GM12875 (cell line): ENCODE results near the gene PACSIN2.

Source experiments
- H3K4me3 ChIP-seq: one replicate; pipeline ENCODE4 v1.5.1; 2011; ENCODE audit warnings: low read depth, low read length, control low read depth
- TF ChIP-seq, protein P1 (sequence below): IDR thresholded peaks from 2 replicates; pipeline ENCODE4 v1.5.1; 2011; ENCODE audit warnings: low read depth, mild to moderate bottlenecking, control low read depth, inconsistent platforms, low read length, moderate library complexity, borderline replicate concordance; ENCODE audit not compliant: insufficient read depth

The PACSIN2 gene

DNA sequence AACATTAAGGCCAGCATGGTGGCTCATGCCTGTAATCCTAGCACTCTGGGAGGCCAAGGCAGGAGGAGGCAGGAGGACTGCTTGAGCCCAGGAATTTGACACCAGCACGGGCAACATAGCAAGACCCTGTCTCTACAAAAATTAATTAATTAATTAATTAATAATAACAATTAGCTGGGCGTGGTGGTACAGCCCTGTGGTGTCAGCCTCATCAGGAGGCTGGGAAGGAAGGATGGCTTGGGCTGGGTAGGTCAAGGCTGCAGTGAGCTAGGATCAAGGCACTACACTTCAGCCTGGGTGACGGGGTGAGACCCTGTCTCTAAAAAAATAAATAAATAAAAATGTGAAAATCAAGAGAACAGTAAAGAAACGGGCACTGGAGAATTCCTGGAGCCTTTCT lies 159.2 kb downstream of the PACSIN2 start:
- peak overlapping the region; percentile 76 for H3K4me3 ChIP-seq
- TF ChIP-seq, protein P1, sequence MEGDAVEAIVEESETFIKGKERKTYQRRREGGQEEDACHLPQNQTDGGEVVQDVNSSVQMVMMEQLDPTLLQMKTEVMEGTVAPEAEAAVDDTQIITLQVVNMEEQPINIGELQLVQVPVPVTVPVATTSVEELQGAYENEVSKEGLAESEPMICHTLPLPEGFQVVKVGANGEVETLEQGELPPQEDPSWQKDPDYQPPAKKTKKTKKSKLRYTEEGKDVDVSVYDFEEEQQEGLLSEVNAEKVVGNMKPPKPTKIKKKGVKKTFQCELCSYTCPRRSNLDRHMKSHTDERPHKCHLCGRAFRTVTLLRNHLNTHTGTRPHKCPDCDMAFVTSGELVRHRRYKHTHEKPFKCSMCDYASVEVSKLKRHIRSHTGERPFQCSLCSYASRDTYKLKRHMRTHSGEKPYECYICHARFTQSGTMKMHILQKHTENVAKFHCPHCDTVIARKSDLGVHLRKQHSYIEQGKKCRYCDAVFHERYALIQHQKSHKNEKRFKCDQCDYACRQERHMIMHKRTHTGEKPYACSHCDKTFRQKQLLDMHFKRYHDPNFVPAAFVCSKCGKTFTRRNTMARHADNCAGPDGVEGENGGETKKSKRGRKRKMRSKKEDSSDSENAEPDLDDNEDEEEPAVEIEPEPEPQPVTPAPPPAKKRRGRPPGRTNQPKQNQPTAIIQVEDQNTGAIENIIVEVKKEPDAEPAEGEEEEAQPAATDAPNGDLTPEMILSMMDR, result no peak

DNA sequence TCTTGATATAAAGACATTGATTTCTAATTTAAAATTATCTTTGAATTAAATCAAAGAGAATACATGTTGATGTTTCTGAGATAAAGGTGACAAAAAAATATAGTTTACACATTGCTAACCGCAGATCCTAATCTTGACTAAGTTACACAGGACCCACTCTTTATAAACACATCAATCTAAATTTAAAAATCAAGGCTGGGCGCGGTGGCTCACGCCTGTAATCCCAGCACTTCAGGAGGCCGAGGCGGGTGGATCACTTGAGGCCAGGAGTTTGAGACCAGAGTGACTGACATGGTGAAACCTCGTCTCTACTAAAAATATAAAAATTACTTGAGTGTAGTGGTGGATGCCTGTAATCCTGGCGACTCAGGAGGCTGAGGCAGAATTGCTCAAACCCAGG lies 159.7 kb downstream of the PACSIN2 start:
- no peak overlapping the region for H3K4me3 ChIP-seq

DNA sequence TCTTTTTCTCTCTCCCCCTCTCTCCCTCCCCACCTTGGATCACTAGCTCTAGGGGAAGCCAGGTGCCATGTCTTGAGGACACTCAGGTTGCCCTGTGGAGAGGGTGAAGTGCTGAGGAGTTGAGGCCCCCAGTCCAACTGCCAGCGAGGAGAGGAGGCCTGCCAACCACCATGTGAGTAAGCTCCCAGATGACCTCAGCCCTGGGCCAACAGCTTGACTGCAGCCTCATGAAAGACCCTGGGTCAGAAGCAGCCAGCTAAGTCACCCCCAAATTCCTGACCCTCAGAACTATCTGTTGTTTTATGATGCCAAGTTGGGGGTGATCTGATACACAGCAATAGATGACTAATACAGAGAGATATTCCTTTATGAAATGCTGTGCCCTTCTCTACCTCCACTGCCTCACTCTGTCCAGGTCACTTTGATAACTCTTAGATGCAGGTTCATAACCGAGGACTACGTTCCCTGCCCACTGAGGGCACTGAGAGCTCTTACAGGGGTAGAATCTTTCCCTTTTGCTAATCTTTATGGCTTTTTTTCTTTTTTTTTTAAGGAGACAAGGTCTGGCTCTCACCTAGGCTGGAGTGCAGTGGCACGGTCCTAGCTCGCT lies 165.9 kb downstream of the PACSIN2 start:
- H3K4me3 ChIP-seq, result no peak overlapping the region
- TF ChIP-seq, protein P1, result no peak

More for the DNA sequence above, 159.7 kb downstream of the PACSIN2 start:
- TF ChIP-seq, protein P1, result no peak

DNA sequence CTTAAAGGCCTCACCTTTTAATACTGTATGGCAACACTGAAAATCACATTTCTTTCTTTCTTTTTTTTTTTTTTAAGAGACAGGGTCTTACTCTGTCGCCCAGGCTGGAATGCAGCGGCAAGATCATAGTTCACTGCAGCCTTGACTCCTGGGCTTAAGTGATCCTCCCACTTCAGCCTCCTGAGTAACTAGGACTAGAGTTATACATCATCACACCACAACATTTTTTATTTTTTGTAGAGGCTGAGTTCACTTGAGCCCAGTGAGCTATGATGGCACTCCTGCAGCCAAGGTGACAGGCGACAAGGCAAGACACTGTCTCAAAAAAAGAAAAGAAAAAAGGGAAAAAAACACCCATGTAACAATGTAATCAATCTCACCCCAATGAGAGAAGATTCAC lies 167.8 kb downstream of the PACSIN2 start:
- no peak overlapping the region for H3K4me3 ChIP-seq
- TF ChIP-seq, protein P1, result no peak

DNA sequence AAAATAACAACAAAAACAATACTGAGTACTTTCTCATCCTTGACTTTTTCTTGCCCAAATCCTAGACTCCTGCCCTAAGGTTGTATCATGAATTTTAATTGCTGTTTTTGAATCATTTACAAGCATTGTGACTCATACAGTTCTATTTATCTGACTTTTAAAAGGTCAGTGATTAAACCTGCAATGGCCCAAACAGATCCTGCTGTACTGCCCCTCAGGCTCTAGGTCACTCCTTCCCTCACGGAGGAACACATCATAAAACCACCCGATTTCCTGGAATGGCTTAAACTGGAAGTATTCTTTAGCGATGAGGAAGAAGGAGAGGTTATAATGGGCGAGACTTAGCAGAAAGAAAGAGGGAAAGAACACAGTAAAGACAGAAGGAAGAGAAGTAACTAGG lies 170.2 kb downstream of the PACSIN2 start:
- H3K4me3 ChIP-seq, result no peak overlapping the region
- TF ChIP-seq, protein P1, result no peak

DNA sequence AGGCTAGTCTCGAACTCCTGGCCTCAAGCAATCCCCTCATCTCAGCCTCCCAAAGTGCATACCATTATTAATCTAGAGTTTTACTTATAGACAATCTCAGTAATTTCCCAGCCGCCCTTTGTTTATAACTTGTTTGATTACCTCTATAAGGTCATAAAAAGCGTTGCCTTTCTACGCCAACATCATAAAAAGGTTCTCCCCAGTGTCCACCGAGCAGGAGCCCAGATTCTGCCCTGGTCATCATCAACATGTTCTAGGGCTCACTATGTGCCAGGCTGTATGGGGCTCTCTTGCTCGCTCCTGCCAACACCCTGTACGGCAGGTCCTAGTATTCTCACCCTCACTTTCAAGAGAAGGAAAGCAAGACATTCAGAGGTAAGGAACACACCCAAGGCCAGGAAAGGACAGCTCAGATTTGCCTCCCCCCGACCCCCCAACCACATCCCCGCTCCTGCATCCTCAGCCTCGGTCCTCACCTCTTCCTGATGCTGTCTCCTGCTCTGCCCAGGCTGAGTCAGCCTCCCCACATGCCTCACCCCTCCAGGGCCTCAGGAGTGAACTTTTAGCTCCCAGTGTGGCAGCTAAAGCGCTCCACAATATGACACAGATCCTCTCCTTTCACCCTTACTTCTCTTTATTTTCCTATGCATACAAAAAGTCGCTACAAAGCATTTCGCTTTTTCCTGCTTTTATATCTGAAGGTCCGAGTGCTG lies 172.1 kb downstream of the PACSIN2 start:
- H3K4me3 ChIP-seq, result no peak overlapping the region
- TF ChIP-seq, protein P1, result no peak

DNA sequence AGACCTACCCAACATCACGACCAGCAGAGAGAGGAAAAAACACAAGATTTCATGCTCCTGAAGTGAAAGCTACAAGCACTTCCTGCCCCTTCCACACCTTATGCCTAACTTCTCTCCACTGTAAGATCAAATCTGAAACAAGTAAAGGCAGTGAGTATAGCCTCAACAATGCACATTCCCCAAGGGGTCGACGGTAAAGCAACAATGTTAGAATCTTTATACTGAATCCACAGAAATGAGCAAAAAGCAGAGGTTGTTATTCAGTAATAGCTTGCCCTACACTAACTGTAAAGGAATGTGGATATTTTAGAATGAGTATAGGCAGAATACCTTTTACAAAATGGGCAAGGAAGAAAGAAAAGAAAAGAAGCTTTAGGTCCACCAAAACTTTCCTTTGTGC lies 173.5 kb downstream of the PACSIN2 start:
- TF ChIP-seq, protein P1, result no peak

More for the DNA sequence above, 173.5 kb downstream of the PACSIN2 start:
- H3K4me3 ChIP-seq, result no peak overlapping the region
